ENCODE measurements around the gene PLCH2. TPM values are rescaled to one million over a fixed set of nuclear protein-coding genes. Genes with fewer than 3 reads are reported as not detected.

PLCH2 gene
- total RNA-seq, 1 experiment from 2014 or later, result 0.27 TPM

DNA sequence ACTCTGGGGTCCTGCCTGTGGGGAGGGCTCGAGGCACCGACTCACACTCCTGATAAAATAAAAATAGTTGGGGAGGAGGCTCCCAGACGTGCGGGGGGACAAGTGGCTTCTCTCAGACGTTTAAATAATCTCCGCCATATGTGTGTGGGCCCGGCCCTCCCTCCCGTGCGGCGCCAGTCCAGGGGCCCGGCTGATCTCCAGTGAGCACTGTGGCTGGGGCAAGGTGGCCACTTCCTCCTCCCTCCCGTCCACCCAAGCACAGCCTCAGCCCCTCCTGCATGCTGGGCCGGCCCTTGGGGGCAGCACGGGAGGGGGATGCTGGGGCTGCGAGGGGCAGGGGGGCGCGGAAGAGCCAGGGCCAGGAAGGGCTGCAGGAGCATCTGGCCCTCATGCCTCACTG is 4.0 kb upstream of the PLCH2 start:
- no peak for DNase-seq
- no peak overlapping the region for H3K27ac Mint-ChIP-seq (ENCODE audit: unreplicated experiment)
- no peak overlapping the region for H3K4me3 Mint-ChIP-seq (ENCODE audit: unreplicated experiment)
- H3K36me3 ChIP-seq (ENCODE audit: control insufficient read depth, insufficient read depth, low read length), result no peaks in the 10 kb centered on the region
- BruUV-seq (replicated peaks), result no TSS peak
- CTCF ChIA-PET, result no interaction called here
- POLR2A ChIA-PET, result no interaction called here
- no peaks in the 10 kb centered on the region for H3K4me1 Mint-ChIP-seq (ENCODE audit: low read depth, unreplicated experiment)
- H3K9me3 ChIP-seq, result no peaks in the 10 kb centered on the region
- H3K27me3 Mint-ChIP-seq (ENCODE audit: insufficient read depth, unreplicated experiment), result no peaks in the 10 kb centered on the region
- H3K4me3 ChIP-seq (ENCODE audit: low read depth, low read length), result no peak overlapping the region
- intact Hi-C loops (cut with micrococcal nuclease; ENCODE audit: unreplicated experiment), result no loop called here
- H3K9me3 Mint-ChIP-seq (ENCODE audit: unreplicated experiment), result no peaks in the 10 kb centered on the region
- no peaks in the 10 kb centered on the region; the same call in 1 of the 2 replicates for H3K27me3 ChIP-seq (replicated peaks; ENCODE audit: control insufficient read depth, insufficient read depth, low read length)
- TF ChIP-seq, protein P1, sequence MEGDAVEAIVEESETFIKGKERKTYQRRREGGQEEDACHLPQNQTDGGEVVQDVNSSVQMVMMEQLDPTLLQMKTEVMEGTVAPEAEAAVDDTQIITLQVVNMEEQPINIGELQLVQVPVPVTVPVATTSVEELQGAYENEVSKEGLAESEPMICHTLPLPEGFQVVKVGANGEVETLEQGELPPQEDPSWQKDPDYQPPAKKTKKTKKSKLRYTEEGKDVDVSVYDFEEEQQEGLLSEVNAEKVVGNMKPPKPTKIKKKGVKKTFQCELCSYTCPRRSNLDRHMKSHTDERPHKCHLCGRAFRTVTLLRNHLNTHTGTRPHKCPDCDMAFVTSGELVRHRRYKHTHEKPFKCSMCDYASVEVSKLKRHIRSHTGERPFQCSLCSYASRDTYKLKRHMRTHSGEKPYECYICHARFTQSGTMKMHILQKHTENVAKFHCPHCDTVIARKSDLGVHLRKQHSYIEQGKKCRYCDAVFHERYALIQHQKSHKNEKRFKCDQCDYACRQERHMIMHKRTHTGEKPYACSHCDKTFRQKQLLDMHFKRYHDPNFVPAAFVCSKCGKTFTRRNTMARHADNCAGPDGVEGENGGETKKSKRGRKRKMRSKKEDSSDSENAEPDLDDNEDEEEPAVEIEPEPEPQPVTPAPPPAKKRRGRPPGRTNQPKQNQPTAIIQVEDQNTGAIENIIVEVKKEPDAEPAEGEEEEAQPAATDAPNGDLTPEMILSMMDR (IDR thresholded peaks at IDR 0.05; ENCODE audit: insufficient read depth in 1 of 2, low read depth in 1 of 2, low read length in 1 of 2, severe bottlenecking in 1 of 2, unreplicated experiment in 1 of 2), result no peak
- H3K4me1 ChIP-seq, result no peaks in the 10 kb centered on the region
- no peaks in the 10 kb centered on the region for H3K36me3 Mint-ChIP-seq (ENCODE audit: insufficient read depth, unreplicated experiment)

DNA sequence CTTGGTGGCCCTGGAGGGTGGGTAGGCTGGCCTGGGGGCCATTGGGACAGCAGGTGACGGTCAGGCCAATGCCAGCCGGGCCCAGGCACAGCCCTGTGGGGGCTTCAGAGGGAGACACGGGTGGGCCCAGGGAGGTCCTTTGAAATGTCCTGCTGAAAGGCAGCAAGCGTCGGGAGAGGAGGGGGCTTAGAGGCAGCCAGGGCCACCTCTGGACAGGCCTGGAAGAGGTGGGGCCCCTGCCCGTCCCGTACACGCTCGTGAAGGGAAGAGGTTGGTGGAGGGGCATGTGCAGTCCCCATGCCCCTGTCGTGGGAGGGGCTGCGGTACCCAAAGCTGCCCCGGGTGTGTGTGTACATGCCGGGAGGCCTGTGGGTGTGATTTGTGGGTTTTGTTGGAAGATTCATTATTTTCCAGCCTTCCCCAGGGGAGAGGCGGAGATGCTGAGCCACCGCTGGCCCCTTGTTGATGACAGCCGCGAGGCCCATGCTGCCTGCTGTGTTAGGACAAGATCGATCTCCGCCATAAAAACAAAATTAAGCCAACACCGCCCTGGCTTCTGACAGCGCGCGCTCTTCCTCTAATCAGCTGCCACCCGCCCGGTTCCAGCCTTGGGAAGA is 3.4 kb upstream of the PLCH2 start:
- no peaks in the 10 kb centered on the region for H3K36me3 ChIP-seq (ENCODE audit: control insufficient read depth, insufficient read depth, low read length)
- intact Hi-C loops (cut with micrococcal nuclease; ENCODE audit: unreplicated experiment), result no loop called here
- Mint-ChIP-seq H3K4me3 (ENCODE audit: unreplicated experiment) (no peak overlapping the region), H3K36me3 (ENCODE audit: insufficient read depth, unreplicated experiment) (no peaks in the 10 kb centered on the region), H3K27me3 (ENCODE audit: insufficient read depth, unreplicated experiment) (no peaks in the 10 kb centered on the region), H3K9me3 (ENCODE audit: unreplicated experiment) (no peaks in the 10 kb centered on the region), H3K4me1 (ENCODE audit: low read depth, unreplicated experiment) (no peaks in the 10 kb centered on the region), H3K27ac (ENCODE audit: unreplicated experiment) (no peak overlapping the region)
- no peak overlapping the region for H3K4me3 ChIP-seq (ENCODE audit: low read depth, low read length)
- POLR2A ChIA-PET, result no interaction called here
- CTCF ChIA-PET, result no interaction called here
- DNase-seq, result no peak
- no peaks in the 10 kb centered on the region for H3K4me1 ChIP-seq
- no peaks in the 10 kb centered on the region for H3K9me3 ChIP-seq
- BruUV-seq (replicated peaks), result no TSS peak
- TF ChIP-seq, protein P1 (IDR thresholded peaks at IDR 0.05; ENCODE audit: insufficient read depth in 1 of 2, low read depth in 1 of 2, low read length in 1 of 2, severe bottlenecking in 1 of 2, unreplicated experiment in 1 of 2), result no peak
- H3K27me3 ChIP-seq (replicated peaks; ENCODE audit: control insufficient read depth, insufficient read depth, low read length), result no peaks in the 10 kb centered on the region; the same call in 1 of the 2 replicates

DNA sequence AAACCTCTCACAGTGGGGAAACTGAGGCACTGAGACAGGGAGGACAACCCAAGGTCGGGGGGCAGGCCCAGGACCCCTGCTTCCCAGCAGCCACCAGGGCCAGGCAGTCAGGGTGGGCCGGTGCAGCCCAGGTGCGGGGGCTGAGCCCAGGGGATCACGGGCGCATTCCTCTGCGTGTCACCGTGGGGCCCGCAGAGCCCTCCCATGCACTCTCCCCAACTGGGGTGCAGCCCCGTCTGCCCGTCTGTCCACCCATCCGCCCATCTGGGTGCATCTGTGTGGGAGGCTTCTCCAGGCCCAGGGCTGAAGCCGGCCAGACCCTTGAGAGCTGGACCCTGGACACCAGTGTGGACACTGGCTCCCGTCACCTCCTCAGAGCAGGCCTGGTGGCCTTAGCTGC is 2.9 kb upstream of the PLCH2 start:
- Mint-ChIP-seq H3K4me1 (ENCODE audit: low read depth, unreplicated experiment) (no peaks in the 10 kb centered on the region), H3K36me3 (ENCODE audit: insufficient read depth, unreplicated experiment) (no peaks in the 10 kb centered on the region), H3K27me3 (ENCODE audit: insufficient read depth, unreplicated experiment) (no peaks in the 10 kb centered on the region), H3K4me3 (ENCODE audit: unreplicated experiment) (no peak overlapping the region), H3K27ac (ENCODE audit: unreplicated experiment) (no peak overlapping the region), H3K9me3 (ENCODE audit: unreplicated experiment) (no peaks in the 10 kb centered on the region)
- BruUV-seq (replicated peaks), result no TSS peak
- ChIA-PET CTCF (no interaction called here), POLR2A (no interaction called here)
- H3K9me3 ChIP-seq, result no peaks in the 10 kb centered on the region
- TF ChIP-seq, protein P1 (IDR thresholded peaks at IDR 0.05; ENCODE audit: insufficient read depth in 1 of 2, low read depth in 1 of 2, low read length in 1 of 2, severe bottlenecking in 1 of 2, unreplicated experiment in 1 of 2), result no peak
- H3K4me1 ChIP-seq, result peaks cover 4% of the 10 kb centered on the region; the same call in 1 of the 2 replicates
- no peak for DNase-seq
- no peaks in the 10 kb centered on the region for H3K36me3 ChIP-seq (ENCODE audit: control insufficient read depth, insufficient read depth, low read length)
- intact Hi-C loops (cut with micrococcal nuclease; ENCODE audit: unreplicated experiment), result no loop called here
- H3K27me3 ChIP-seq (replicated peaks; ENCODE audit: control insufficient read depth, insufficient read depth, low read length), result no peaks in the 10 kb centered on the region; the same call in 1 of the 2 replicates
- no peak overlapping the region for H3K4me3 ChIP-seq (ENCODE audit: low read depth, low read length)
